Regular cardiac myocyte (primary cell): ENCODE measurements around the gene TPMT. TPM values are rescaled to one million over a fixed set of nuclear protein-coding genes. Genes with fewer than 3 reads are reported as not detected.

Source experiments
- total RNA-seq: library from RNA; depleted of rRNA; stranded (reverse); fragments of >200 nt; gene quantifications from 2 replicates; pipeline ENCODE4 v1.2.3, GENCODE V29; 2014

Gene TPMT
- 13.5 and 22.6 TPM in 2 replicates for total RNA-seq

DNA sequence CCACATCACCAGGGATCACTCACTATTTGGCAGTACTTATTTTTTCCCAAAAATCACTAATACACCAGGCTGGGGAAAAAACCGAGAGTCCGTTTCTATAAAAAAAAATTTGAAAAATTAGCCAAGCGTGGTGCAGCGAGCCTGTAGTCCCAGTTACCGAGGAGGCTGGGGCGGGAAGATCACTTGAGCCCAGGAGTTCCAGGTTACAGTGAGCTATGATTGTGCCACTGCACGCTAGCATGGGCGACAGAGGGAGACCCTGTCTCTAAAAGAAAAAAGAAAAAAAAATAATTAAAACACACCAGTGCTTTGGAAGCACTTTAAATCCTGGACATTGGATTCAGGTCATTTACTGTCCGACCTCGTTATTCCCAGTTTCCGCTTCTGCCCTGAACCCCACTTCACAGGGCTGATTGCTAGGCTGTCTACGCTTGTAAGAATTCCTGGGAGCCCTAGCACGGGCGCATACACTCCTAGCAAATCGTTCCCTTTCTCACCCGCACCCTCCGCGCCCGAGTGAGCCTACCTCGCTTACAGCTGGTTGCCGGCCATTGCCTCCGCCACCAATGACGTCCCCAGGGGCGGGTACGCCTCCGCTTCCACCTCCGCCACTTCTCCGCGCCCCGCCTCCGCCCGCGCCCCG, at the start of gene TPMT:
Gene TPMT, minus strand, starts transcription at position 571 of the 643 bp plus-strand sequence. CDS start 5,950 bp downstream, outside the sequence.

DNA sequence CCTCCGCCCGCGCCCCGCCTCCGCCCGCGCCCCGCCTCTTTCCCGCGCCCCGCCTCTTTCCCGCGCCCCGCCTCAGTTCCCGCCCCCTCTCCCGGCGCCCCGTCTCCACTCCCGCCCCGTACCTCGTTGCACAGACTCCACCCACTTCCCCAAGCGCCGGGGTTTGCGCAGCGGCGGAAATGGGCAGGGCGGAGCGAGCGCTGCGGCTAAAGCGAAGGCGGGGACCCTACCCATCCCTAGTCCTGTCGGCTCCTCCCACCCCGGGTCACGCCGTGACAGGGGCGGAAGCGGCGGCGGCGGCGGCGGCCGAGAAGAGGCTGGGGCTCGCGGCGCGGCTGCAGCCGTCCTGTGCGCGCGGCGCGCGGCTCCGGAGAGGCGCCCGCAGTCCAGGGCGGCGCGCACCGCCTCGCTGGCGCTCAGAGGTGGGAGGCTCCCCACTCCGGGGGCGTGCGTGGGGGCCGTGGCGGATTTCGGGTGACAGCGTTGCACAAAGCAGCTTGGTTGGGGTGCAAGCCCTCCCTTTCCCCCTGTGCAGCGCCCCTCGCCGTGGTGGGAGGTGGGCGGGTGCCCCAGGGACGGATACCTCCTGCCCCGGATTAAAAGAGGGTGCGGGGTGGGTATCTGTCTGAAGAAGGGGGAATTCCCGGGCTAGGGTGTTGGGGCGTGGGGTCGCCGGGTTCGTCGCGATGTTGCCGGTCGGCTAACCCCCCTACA, 430 bp upstream of the TPMT start, which contains the start of gene KDM1B:
Gene KDM1B, plus strand, starts transcription at position 273 of the 714 bp plus-strand sequence. CDS start 4,474 bp downstream, outside the sequence.

DNA sequence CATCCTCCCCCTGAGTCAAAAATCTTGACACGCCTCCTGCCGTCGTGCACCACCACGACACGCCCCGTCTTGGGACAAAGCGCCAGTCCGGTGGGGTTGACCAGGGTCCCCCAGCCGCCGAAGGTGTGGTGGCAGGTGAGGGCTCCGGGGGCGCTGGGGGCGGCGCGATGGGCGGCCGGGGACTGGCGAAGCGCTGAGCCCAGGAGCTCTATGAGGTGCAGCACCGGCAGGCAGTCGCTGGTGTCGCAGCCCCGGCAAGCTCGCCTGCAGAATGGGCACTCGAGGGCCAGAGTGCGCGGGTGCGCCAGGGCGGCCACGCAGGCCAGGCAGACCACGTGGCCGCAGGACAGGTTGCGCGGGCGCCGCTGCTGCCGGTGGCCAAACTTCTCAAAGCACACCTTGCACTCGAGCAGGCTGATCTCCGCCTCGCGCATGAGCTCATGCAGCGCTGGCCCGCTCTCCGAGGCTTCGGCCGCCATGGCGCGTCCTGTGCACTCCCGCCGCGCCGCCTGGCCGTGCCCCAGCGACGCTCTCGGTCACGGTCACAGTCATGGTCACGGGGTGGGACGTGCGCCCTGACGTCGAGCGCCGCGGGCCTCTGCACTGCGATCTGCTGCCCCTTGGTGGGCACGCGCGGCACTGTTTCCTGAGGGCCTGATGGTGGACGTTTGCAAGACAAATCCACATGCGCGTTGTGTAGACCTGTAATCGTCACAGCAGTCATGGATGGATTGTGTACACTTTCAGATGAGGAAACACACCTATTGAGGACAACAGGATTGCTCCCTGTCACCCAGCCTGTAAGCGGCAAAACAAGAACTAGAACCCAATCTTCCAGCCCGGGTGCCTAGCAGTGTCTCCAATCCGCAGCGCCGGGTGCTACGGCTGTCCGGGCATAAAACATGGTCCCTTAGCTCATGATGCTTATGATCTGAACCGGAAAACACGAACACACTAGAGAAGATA, 32.5 kb downstream of the TPMT start, which contains the start of gene NHLRC1:
Gene NHLRC1, minus strand, starts transcription at position 550 of the 966 bp plus-strand sequence. Its CDS starts 71 bp downstream, at position 479.

Other genes starting within 250 kb of the TPMT start
- gene KIF13A, start 167.4 kb downstream of the TPMT start, total RNA-seq: 56.2 and 73.9 TPM in 2 replicates
- 2.1 and 2.8 TPM in 2 replicates for gene NHLRC1, start 32.4 kb downstream of the TPMT start, total RNA-seq
- gene KDM1B, start 345 bp upstream of the TPMT start, total RNA-seq: 18.4 and 21.4 TPM in 2 replicates
- 87.9 and 181 TPM in 2 replicates for gene DEK, start 109.5 kb upstream of the TPMT start, total RNA-seq
- 1.7 and 5.9 TPM in 2 replicates for gene RNF144B, start 232.3 kb upstream of the TPMT start, total RNA-seq